Neuronal stem cell (in vitro differentiated cells): ENCODE results near the gene PDE4B.

Experiments used
- DNase-seq: peaks from one replicate; pipeline ENCODE4 v3.0.0-alpha.2; 2013; ENCODE audit warnings: low spot score
- H2AFZ ChIP-seq: one replicate; pipeline ENCODE4 v1.6.1; 2013; ENCODE audit warnings: mild to moderate bottlenecking, low read length, inconsistent platforms
- H2AK5ac ChIP-seq: 2 replicates; pipeline ENCODE4 v1.6.1; 2013; ENCODE audit warnings: low read depth, mild to moderate bottlenecking, inconsistent platforms, low read length, moderate library complexity, mixed read lengths
- H2BK120ac ChIP-seq: 2 replicates; pipeline ENCODE4 v1.6.1; 2013; ENCODE audit warnings: low read depth, mild to moderate bottlenecking, inconsistent platforms, low read length, moderate library complexity, mixed read lengths
- H2BK12ac ChIP-seq: one replicate; pipeline ENCODE4 v1.6.1; 2013; ENCODE audit warnings: low read length, inconsistent platforms
- H2BK15ac ChIP-seq: 2 replicates; pipeline ENCODE4 v1.6.1; 2013; ENCODE audit warnings: mild to moderate bottlenecking, low read length, inconsistent platforms, mixed read lengths
- H2BK5ac ChIP-seq: one replicate; pipeline ENCODE4 v1.6.1; 2013; ENCODE audit warnings: inconsistent platforms, mild to moderate bottlenecking, low read length, moderate library complexity
- H3K14ac ChIP-seq: one replicate; pipeline ENCODE4 v1.6.1; 2013; ENCODE audit warnings: low read length, inconsistent platforms
- H3K18ac ChIP-seq: 2 replicates; pipeline ENCODE4 v1.6.1; 2013; ENCODE audit warnings: low read length, inconsistent platforms
- H3K23ac ChIP-seq: 2 replicates; pipeline ENCODE4 v1.6.1; 2013; ENCODE audit warnings: low read depth, mild to moderate bottlenecking, mixed read lengths, low read length, inconsistent platforms; ENCODE audit not compliant: poor library complexity
- H3K27ac ChIP-seq: replicated peaks from 3 replicates; pipeline ENCODE4 v1.5.1; 2013; ENCODE audit warnings: low read length, inconsistent platforms
- H3K27me3 ChIP-seq, 3 experiments: 2 replicates each; pipeline ENCODE4 v1.6.1; 2013; ENCODE audit warnings: low read length in 3 of 3, mild to moderate bottlenecking in 2 of 3, inconsistent platforms in 1 of 3, low read depth in 1 of 3, mixed read lengths in 1 of 3, moderate library complexity in 1 of 3; ENCODE audit not compliant: control insufficient read depth in 3 of 3, insufficient read depth in 3 of 3
- H3K36me3 ChIP-seq, 2 donors: replicated peaks in 1 of 2; 2 replicates each; pipeline ENCODE4 v1.6.1; 2013; ENCODE audit warnings: low read length in 2 of 2; ENCODE audit not compliant: control insufficient read depth in 2 of 2, insufficient read depth in 2 of 2
- H3K4ac ChIP-seq: 2 replicates; pipeline ENCODE4 v1.6.1; 2013; ENCODE audit warnings: inconsistent platforms, mild to moderate bottlenecking, low read length, moderate library complexity
- H3K4me1 ChIP-seq, 2 donors: 1 replicate in 1 of 2; 2 replicates in 1 of 2; pipeline ENCODE4 v1.6.1; 2013; ENCODE audit warnings: low read length in 2 of 2, low read depth in 1 of 2; ENCODE audit not compliant: control insufficient read depth in 2 of 2, insufficient read depth in 1 of 2
- H3K4me2 ChIP-seq: one replicate; pipeline ENCODE4 v1.6.1; 2013; ENCODE audit warnings: mild to moderate bottlenecking, low read length, inconsistent platforms; ENCODE audit not compliant: insufficient read depth, poor library complexity, severe bottlenecking
- H3K4me3 ChIP-seq, 2 donors: 2 replicates each; pipeline ENCODE4 v1.5.1; 2013; ENCODE audit warnings: low read length in 2 of 2, mild to moderate bottlenecking in 2 of 2, inconsistent platforms in 1 of 2, moderate library complexity in 1 of 2
- H3K79me1 ChIP-seq: one replicate; pipeline ENCODE4 v1.6.1; 2013; ENCODE audit warnings: low read depth, mild to moderate bottlenecking, inconsistent platforms, low read length, moderate library complexity
- H3K9ac ChIP-seq: one replicate; pipeline ENCODE4 v1.6.1; 2013; ENCODE audit warnings: mild to moderate bottlenecking, low read depth, low read length, inconsistent platforms; ENCODE audit not compliant: poor library complexity
- H3K9me3 ChIP-seq, 2 donors: replicated peaks in 1 of 2; 2 replicates each; pipeline versions ENCODE3 to v1.6.1; 2013; ENCODE audit warnings: low read length in 2 of 2, mild to moderate bottlenecking in 2 of 2, inconsistent platforms in 1 of 2, low read depth in 1 of 2, mixed read lengths in 1 of 2, moderate library complexity in 1 of 2; ENCODE audit not compliant: control insufficient read depth in 2 of 2, insufficient read depth in 1 of 2
- H4K8ac ChIP-seq: one replicate; pipeline ENCODE4 v1.6.1; 2013; ENCODE audit warnings: low read depth, mild to moderate bottlenecking, inconsistent platforms, low read length, moderate library complexity
- H4K91ac ChIP-seq: one replicate; pipeline ENCODE4 v1.6.1; 2013; ENCODE audit warnings: low read length, low read depth, mild to moderate bottlenecking, inconsistent platforms; ENCODE audit not compliant: poor library complexity
- WGBS, 2 donors: extraction: QIAGEN DNeasy Blood & Tissue Kit; methylation state at CpG; one replicate each; pipeline ENCODE4 v1.1.7; 2013; ENCODE audit warnings: missing lambda C conversion rate in 2 of 2, mixed read lengths in 1 of 2; ENCODE audit not compliant: insufficient read length in 2 of 2, insufficient replicate concordance in 1 of 2; ENCODE audit errors: extremely low coverage in 2 of 2; 5-methylcytosine and 5-hydroxymethylcytosine counted together

Gene PDE4B

DNA sequence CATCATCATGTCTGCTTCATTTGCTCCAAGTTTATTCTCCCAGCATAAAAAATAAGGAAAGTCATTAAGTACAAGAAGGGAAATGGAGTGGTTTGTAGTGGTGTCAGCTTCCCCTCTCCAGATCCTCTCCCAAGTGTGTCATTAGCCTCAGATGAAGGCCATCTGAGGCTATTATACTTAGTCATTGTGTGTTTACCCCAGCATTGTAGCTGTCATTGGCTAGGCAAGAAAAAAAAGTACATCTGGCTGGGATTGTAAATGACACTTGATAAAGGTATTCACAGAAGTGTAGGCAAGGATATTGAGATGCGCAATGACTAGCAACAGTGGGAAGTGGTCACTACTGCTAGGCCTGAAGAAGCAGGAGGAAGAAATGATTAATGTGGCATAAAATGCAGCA is 424.3 kb downstream of the PDE4B start:
- no peak overlapping the region for H3K23ac ChIP-seq

DNA sequence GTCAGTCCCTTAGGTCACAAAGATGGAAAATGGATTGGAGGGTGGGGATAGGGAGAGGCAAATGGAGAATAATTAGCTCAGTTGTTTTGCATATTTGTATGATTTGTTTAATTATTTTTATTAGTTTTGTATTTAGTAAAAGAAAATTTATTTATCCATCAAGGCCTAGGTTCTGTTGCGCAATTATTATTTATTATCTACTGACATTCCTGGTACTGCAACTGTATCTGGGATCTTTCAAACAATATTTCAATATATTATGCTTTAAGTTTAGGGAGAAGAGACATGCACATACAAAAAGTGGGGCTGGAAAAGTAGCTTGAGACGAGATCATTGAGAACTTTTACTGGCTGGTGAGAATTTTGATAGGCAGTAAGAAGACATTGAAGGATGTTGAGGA is 424.9 kb downstream of the PDE4B start:
- Histone ChIP-seq H2BK5ac (no peak overlapping the region), H2AFZ (no peak overlapping the region), H3K4ac (no peak overlapping the region), H3K14ac (no peak overlapping the region), H3K79me1 (no peaks in the 10 kb centered on the region), H2BK120ac (no peak overlapping the region), H3K36me3 (no peaks in the 10 kb centered on the region), H3K23ac (no peak overlapping the region), H2BK15ac (no peak overlapping the region), H3K4me3 (no peak overlapping the region), H4K8ac (no peak overlapping the region), H3K18ac (no peak overlapping the region), H3K27me3 (no peaks in the 10 kb centered on the region), H3K27ac (no peak overlapping the region), H4K91ac (no peak overlapping the region), H3K9me3 (no peaks in the 10 kb centered on the region), H3K9ac (no peak overlapping the region), H2AK5ac (no peak overlapping the region), H3K4me2 (no peak overlapping the region), H3K4me1 (peaks cover 0 to 3% of the 10 kb centered on the region in 2 donors), H2BK12ac (no peak overlapping the region)
- WGBS, 2 donors, result no CpG with 5 or more reads among the region's 2 CpGs
- no peak for DNase-seq

More for the DNA sequence above, 424.3 kb downstream of the PDE4B start:
- Histone ChIP-seq H4K8ac (no peak overlapping the region), H2BK12ac (no peak overlapping the region), H2AFZ (no peak overlapping the region), H3K9ac (no peak overlapping the region), H3K4me1 (peaks cover 0 to 3% of the 10 kb centered on the region in 2 donors), H4K91ac (no peak overlapping the region), H3K18ac (no peak overlapping the region), H2AK5ac (no peak overlapping the region), H3K36me3 (no peaks in the 10 kb centered on the region), H3K79me1 (no peaks in the 10 kb centered on the region), H2BK120ac (no peak overlapping the region), H2BK15ac (no peak overlapping the region), H3K27ac (no peak overlapping the region), H3K4me2 (no peak overlapping the region), H3K27me3 (no peaks in the 10 kb centered on the region), H3K14ac (no peak overlapping the region), H3K4ac (no peak overlapping the region), H2BK5ac (no peak overlapping the region), H3K4me3 (no peak overlapping the region), H3K9me3 (no peaks in the 10 kb centered on the region)
- DNase-seq, result no peak
- no CpG with 5 or more reads among the region's 1 CpG for WGBS, 2 donors

- Histone ChIP-seq H3K23ac (no peak overlapping the region), H3K27me3 (no peaks in the 10 kb centered on the region), H2AK5ac (no peak overlapping the region), H3K4me1 (peaks cover 0 to 3% of the 10 kb centered on the region in 2 donors), H3K14ac (no peak overlapping the region), H3K18ac (no peak overlapping the region), H3K4me2 (no peak overlapping the region), H4K8ac (no peak overlapping the region), H3K79me1 (no peaks in the 10 kb centered on the region), H3K4ac (no peak overlapping the region), H2BK15ac (no peak overlapping the region), H2AFZ (no peak overlapping the region), H3K27ac (no peak overlapping the region), H2BK12ac (no peak overlapping the region), H2BK120ac (no peak overlapping the region), H2BK5ac (no peak overlapping the region), H3K36me3 (no peaks in the 10 kb centered on the region), H4K91ac (no peak overlapping the region), H3K4me3 (no peak overlapping the region), H3K9ac (no peak overlapping the region), H3K9me3 (no peaks in the 10 kb centered on the region)
- DNase-seq, result no peak
- WGBS, 2 donors, result no CpG with 5 or more reads among the region's 1 CpG
Measured at GRCh38 chr1:66220477-66220876, 427.8 kb downstream of the PDE4B start.

- Histone ChIP-seq H2BK5ac (no peak overlapping the region), H3K23ac (no peak overlapping the region), H3K4me3 (no peak overlapping the region), H4K8ac (no peak overlapping the region), H3K27ac (no peak overlapping the region), H4K91ac (no peak overlapping the region), H2BK120ac (no peak overlapping the region), H2AFZ (no peak overlapping the region), H3K14ac (no peak overlapping the region), H3K79me1 (no peaks in the 10 kb centered on the region), H3K9me3 (no peaks in the 10 kb centered on the region), H3K18ac (no peak overlapping the region), H3K4ac (no peak overlapping the region), H2AK5ac (no peak overlapping the region), H3K4me2 (no peak overlapping the region), H3K27me3 (no peaks in the 10 kb centered on the region), H3K9ac (no peak overlapping the region), H3K36me3 (no peaks in the 10 kb centered on the region), H2BK12ac (no peak overlapping the region), H2BK15ac (no peak overlapping the region), H3K4me1 (no peaks in the 10 kb centered on the region)
- DNase-seq, result no peak
- WGBS, 2 donors, result no CpG with 5 or more reads among the region's 3 CpGs
Measured at GRCh38 chr1:66223681-66224080, 431.0 kb downstream of the PDE4B start.
